HG03439 (cell line): ENCODE results near the gene NDUFAB1.
A peak's percentile ranks its signal among the peaks of the same experiment; 100 is the strongest.
"Not testable (repeated sequence)": the region's sequence is repeated elsewhere in the genome, so short reads cannot be mapped to it uniquely, and the experiment has no call there.

Source experiments
- ATAC-seq: cut with Tn5 transposase; IDR thresholded peaks from one replicate; pipeline ENCODE4 v1.9.1; 2021; ENCODE audit warnings: mild to moderate bottlenecking, moderate library complexity; ENCODE audit not compliant: unreplicated experiment

NDUFAB1 gene

DNA sequence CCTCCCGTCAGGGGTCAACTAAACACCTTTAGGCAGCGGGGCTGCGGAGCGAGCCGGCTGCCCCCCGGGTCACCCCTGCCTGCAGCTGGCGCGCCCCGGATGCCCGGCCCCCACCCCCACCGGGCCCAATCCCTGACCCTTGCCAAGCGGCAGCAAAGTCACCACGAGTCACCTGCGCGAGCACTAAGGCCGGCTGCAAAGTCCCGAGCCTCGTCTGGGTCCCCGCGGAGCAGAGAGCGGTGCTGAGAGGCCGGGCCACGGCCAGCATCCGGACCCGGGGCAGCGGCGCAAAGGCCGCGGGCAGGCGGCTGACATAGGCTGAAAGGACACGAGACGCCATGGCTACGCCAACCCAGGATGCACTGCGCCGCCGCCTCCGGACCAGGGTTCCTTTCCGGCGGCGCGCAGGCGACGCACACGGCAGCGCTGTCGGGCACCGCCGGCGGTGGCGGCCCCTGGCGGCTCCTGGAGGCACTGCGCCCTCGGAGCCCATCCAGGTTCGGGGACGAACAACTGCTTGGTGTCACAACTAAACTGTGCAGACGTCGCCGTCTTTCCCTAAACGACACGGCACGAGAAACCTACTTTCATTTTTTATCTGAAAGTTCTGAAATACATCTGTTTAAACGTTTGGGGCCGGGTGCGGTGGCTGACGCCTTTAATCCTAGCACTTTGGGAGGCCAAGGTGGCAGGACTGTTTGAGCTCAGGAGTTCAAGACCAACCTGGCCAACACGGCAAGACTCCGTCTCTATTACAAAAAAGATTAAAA is at the start of gene NDUFAB1:
Gene NDUFAB1 (minus strand): TSS at position 366 of the 770 bp plus-strand sequence. CDS start 26 bp downstream, at position 340.
- ATAC-seq = peak; percentile 89

DNA sequence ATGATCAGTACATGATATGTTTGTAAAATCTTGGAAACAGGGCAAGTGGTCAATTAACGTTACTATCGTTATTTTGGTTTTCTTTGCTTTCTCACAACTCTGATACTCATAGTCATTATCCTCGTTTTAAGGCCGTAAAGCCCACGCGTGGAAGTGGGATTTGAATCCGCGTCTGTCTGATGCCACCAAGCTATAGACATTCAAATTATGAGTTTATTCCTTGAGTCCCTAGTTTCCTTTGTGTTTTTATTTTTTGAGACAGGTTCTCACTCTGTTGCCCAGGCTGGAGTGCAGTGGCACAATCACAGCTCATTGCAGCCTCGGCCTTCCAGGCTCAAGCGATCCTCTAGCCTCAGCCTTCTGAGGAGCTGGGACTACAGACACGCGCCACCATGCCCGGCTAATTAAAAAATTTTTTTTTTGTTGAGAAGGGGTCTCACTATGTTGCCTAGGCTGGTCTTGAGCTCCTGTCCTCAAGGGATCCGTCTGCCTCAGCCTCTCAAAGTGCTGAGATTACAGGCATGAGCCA is 46.2 kb upstream of the NDUFAB1 start:
- ATAC-seq = no peak

DNA sequence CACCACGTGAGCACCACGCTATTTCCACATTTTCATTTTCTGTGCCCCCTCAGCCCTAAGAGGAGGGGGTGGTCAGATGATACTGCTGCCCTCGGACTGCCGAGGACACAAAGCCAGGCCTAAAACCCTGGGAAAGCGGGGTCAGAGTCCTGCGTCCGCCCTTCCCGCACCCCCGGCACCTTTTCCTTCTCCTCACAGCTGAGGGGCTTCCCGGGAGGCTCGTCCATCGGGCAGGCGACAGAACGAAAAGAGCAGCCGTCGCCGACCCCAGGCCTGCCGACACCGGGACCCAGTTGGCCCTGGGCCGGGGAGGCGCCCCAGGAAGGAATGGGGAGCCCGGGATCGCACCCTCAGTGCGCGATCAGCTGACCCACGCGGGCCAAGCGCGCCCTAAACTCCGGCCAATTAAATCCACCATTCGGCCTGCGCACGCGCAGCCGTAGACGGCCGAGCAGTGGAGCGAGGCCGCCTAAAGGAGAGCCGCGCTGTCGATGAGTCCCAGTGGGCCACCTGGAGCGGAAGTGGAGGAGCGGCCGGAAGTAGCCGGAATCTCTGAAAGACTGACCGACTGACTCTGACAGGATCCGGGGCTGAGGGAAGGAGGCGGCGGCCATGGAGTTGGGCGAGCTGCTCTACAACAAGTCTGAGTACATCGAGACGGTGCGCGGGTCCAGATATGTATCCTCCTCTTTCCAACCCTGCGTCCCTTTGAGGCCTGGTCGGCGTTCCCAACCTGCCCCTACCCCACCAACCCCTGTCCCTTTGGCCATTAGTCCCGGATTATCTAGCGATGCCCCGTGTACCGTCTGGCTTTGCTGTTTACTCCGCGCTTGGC is 45.0 kb upstream of the NDUFAB1 start, which contains the start of the genes DCTN5 and PALB2:
Gene DCTN5 (plus strand): TSS at position 536 of the 835 bp plus-strand sequence. CDS start 77 bp downstream, at position 613.
Gene PALB2 (minus strand): TSS at position 380 of the 835 bp plus-strand sequence. CDS start 153 bp downstream, at position 227.
- peak; percentile 96 for ATAC-seq

DNA sequence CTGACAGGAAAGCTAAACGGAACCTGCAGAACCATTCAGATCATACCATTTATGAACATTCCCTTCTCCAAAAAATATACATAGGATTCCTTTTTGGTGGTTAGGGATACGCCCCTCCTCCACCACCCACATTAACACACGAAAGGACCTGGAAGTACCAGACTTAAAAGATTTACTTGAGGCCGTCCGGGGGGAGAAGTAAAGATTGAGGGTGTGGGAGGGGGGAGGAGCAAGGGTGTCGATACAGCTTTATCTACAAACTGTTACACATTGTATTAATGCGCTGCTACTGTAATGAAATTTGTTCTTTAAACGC is 44.5 kb upstream of the NDUFAB1 start:
- ATAC-seq = no peak

DNA sequence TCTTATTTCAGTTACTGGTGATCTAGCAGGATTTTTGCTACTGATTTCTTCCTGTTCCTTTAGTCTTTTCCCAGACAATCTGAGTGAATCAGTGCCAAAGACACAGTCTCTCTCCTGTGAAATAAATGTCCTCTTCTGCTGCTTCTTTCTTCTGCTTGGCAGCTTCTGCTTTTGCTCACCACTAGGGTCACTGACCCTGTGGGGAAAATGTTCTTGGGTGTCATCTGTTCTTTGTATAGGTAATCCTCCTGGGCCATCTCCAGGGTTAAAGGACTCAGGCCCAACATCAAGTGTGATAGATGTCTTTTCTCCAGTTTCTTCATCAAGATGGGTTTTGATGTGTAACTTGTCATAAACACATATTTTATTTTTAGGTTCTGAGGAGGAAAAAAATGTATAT is 39.8 kb upstream of the NDUFAB1 start:
- ATAC-seq = no peak

DNA sequence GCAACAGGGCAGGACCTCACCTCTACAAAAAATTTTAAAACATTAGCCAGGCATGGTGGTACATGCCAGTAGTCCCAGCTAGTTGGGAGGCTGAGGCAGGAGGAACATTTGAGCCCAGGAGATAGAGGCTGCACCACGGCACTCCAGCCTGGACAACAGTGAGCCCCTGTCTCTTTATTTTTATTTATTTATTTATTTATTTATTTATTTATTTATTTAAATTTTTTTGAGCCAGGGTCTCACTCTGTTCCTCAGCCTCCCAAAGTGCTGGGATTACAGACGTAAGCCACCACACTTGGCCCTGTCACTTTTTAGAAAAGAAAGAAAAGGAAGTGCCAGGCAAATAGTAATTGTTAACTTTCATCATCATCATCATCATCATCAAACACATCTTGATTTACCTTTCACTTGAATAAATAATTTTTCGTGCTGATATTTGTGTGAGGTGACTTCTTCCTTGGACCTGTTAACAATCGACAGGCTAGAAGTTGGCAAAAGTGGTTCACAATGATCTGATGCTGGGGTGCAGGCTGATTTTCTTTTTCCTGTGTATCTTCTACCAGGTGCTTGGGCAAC is 38.4 kb upstream of the NDUFAB1 start:
- ATAC-seq = no peak

DNA sequence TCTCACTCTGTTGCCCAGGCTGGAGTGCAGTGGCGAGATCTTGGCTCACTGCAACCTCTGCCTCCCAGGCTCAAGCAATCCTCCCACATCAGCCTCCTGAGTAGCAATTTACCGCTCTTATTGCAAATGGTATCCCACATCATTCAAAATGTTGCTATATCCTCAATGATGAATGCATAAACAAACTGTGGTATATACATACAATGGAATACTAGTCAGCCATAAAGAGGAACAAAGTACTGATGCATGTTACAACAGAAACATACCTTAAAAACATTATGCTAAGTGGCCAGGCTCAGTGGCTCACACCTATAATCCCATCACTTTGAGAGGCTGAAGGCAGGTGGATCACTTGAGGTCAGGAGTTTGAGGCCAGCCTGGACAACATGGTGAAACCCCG is 35.8 kb upstream of the NDUFAB1 start:
- not testable (repeated sequence) for ATAC-seq

DNA sequence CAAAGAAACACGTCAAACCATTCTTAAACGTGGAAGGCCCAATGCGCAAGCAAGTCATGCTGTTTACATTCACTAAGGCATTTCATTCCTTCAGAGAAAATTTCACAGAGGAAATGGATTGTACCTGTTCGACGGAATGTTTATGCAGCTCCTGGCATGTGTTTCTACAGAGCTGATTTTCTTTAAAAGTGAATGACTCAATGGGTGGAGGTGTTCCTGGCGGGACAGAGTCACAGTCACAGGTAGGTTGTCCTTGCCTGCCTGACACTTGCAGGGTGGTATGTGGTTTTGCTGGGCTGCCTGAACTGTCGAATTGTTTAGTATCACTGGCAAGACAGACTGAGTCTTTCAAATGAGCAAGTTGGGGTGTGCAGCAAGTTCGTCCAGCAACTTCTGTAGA is 33.4 kb upstream of the NDUFAB1 start:
- ATAC-seq = no peak

DNA sequence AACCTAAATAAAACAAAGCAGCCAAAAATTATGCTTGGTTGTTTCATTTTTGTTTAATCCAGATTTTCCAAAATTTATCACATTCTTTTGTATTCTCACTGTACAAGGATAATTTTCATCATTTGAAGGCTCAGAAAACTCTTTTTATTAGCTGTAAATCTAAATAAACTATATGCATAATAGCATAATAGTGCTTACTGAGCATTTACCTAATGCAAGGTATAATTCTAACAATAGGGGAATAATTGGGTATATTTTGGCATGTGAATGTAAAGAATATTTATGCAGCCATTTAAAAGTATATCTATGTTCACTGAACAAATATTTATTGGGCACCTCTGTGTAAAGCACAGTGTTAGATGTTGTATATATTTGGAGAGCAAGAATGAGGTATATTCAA is 28.0 kb upstream of the NDUFAB1 start:
- ATAC-seq = no peak

DNA sequence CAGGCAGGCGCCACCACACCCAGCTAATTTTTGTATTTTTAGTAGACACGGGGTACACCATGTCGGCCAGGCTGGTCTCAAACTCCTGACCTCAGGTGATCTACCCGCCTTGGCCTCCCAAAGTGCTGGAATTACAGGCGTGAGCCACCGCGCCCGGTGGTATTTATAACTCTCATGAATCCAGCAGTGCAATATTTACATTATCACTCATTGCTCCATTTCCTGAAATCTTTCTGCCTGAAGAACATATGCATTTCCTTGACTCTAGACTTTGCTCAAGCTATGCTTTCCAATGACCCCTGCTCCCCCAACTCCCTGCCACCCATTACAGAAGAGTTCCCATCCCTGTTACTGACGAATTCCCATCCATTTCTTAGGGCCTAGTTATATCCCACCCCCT is 19.7 kb upstream of the NDUFAB1 start:
- ATAC-seq = no peak

DNA sequence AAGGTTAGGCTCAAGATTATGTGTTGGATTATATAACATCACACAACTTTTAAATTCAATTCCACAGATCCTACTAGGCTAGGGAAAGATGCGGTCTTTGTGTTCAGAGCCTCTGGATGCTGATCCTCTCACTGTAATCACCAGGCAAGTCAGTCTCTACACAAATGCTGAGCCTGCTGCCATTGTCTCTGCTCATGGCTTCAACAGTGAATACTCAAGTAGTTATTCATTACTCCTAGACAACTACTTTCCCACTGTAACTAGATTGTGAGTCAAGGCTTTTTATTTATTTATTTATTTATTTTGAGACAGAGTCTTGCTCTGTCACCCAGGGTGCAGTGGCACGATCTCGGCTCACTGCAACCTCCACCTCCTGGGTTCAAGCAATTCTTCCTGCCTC is 15.8 kb upstream of the NDUFAB1 start:
- ATAC-seq = no peak

DNA sequence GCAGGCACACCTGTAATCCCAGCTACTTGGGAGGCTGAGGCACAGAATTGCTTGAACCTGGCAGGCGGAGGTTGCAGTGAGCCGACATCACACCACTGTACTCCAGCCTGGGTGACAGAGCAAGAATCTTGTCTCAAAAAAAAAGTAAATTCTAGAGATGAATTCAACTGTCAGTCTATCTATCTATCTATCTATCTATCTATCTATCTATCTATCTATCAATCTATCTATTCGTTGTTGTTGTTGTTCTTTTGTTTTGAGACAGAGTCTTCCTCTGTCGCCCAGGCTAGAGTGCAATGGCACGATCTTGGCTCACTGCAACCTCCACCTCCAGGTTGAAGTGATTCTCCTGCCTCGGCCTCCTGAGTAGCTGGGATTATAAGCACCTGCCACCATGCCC is 14.8 kb upstream of the NDUFAB1 start:
- ATAC-seq = not testable (repeated sequence)

DNA sequence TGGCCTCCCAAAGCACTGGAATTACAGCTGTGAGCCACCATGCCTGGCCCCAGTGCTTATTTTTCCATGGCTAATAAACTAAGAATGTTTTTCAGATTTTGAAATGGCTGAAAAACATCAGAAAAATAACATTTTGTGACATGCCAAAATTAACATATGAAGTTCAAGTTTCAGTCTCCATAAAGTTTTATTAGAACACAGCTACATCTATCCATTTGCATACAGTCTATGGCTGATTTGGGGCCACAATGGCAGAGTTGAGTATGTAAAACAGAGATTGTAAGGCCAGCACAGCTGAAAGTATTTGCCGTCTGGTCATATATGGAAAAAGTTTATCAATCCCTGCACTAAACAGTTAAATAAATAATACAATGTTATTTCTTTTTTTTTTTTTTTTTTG is 13.8 kb upstream of the NDUFAB1 start:
- no peak for ATAC-seq

DNA sequence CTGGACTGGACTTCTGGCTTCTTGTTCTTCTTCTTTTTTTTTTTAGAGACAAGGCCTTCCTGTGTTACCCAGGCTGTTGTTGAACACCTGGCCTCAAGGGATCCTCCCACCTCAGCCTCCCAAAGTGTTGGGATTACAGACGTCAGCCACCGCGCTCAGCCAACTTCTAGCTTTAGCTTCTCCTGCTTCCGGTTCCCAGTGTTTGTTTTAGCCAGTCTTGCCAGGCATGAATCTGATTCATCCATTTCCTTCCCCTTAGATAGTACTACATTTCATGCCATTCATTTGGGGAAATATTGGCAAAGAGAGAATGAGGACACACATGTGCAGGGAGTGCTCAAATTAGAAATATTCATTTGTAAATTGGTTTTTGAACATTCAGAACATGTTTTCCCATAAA is 12.1 kb upstream of the NDUFAB1 start:
- no peak for ATAC-seq

DNA sequence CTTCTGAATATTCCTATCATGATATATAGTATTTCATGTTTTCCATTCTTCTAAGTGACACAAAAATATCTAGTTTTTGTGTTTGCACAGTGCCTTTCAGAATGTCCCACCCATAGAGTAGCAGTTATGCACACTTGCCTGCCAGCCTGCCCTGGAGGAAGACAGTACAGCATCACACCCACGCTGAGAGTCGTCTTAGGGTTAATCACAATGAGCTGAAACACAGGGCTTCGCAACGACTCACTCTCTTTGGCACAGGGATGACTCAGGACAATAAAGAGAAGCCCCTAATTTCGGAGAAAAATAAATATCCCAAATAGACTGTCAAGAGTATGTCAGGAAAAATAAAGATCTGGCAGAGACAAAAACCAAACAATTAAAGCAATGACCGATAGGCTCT is 11.6 kb upstream of the NDUFAB1 start:
- no peak for ATAC-seq

DNA sequence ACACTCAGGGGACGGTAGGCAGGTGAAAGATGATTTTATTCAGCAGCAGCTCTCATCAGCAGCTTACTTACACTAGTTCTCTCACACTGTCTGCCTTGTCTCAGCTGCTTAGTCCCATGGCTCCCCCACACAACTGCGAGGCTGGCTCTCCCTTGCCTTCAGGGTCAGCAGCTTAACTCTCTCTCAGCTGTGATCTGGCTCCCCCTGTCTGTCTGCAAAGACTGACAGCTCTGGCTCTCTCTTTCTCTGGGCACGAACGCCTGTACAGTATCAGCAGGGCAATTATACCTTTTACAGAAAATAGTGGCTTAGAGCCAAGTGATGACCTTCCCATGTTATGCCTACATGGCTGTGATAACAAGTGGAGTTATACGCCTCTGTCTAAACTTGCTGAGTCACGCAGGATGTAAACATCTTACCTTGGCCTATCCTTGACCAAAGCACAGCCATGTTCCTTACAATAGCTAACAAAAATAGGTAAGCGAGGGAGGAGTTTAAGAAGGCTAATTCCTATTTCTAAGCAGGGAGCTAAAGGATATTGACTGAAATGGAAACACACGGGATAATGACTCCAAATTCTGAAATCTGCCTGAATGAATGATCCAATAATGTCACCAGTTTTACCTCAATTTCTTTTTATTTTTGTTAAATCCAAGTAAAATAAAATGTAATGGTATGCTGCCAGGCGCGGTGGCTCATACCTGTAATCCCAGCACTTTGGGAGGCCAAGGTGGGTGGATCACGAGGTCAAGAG is 1.1 kb upstream of the NDUFAB1 start:
- ATAC-seq = no peak

DNA sequence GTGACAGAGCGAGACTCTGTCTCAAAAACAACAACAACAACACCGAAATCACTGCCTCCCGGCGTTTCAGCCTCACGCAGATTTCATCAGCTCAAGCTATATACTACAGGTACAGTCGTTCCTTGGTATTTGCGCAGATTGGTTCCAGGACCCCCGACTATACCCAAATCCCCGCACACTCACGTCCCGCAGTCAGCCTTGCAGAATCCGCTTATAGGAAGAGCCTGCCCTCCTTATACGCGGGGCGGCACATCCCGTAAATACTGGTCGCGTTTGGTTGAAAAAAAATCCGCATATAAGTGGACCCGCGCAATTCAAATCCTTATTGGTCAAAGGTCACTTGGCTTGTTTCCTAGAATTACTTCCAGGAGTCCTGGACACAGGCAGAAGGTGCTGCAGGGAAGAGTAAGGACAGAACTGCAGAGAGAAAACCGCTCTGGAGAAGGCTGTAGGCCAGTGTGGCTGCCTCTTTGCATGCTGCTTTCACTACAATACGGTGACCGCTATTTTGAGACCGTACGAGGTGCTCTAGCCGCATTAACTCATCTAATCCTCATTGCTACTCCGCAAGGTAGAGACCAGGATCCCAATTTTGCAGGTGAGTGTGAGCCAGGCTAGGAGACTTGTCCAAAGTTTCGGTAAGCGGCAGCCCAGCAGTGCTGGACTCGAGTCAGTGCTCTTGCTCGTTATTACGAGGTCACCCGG is 718 bp downstream of the NDUFAB1 start:
- no peak for ATAC-seq

DNA sequence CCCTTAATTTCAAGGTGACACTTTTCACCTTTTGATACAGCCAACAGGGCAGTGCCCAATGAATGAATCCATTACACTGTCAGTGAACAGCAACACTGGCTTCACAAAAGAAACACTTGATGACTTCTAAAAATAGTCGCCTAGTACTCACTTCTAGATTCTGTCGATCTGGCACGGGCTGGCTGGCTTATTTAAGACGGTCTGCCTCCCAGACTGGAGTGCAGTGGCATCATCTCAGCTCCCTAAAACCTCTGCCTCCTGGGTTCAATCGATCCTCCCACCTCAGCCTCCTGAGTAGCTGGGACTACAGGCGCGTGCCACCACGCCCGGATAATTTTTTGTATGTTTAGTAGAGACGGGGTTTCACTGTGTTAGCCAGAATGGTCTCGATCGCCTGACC is 1.9 kb downstream of the NDUFAB1 start:
- no peak for ATAC-seq

DNA sequence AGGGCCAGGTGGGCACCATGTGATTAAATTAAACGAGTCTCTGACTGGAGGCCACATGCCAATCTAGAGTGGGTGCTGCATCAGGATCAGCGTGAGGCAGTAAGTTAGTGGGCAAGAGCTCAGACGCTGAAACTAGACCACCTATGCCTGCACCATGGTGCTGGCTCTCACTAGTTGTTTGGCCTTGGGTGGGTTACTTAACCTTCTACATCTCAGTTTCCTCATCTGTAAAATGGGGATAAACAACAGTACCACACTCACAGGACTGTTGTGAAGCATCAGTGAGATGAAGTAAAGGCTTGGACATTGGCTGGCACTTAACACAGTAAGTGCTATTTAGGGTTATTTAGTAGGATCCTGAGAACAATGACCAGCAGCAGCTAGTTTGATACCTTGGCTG is 5.9 kb downstream of the NDUFAB1 start:
- ATAC-seq = no peak

DNA sequence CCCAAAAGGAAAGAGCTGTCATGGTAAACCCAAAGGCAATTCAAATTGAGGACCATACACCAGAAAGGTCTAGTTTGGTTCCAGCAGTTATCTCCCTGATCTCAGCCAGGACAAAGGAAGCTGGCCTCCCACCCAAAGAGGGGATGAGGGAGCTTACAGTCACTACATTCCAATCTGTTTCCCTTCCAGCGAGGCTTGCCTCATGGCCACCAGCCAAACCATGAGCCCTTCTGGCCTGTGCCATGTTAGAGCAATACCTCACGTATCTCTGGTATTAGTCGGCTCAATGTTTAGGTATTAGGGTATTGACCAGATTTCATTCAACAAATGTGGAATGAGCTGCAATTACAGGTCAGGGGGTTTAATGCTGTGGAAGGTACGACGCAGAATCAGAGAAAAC is 8.4 kb downstream of the NDUFAB1 start:
- no peak for ATAC-seq
